Activated CD4-positive, alpha-beta T cell treated with anti-CD3 and anti-CD28 coated beads, Interleukin-2, amount 10 ng/mL, durations not matched to agents 7 days and 5 days (primary cell): ENCODE results near the gene ZNRF1. TPM values are rescaled to one million over a fixed set of nuclear protein-coding genes. Genes with fewer than 3 reads are reported as not detected.
"Not testable (repeated sequence)": the region's sequence is repeated elsewhere in the genome, so short reads cannot be mapped to it uniquely, and the experiment has no call there.

Experiments
- CTCF ChIA-PET: fragments of 350-600 bp; sonication (Branson Sonifier 250); formaldehyde crosslinking; loops from one replicate; lab custom pipeline; 2021; ENCODE audit warnings: antibody characterized with exemption; lab: Charles Lee
- POLR2A ChIA-PET: fragments of 350-600 bp; sonication (Branson Sonifier 250); formaldehyde crosslinking; loops from one replicate; lab custom pipeline; 2021; ENCODE audit warnings: antibody characterized with exemption; lab: Charles Lee
- DNase-seq: peaks from one replicate; pipeline ENCODE4 v3.0.0-alpha.2; 2020
- H3K27ac Mint-ChIP-seq: one replicate; pipeline ENCODE4 v1.8.0; 2021; ENCODE audit warnings: mild to moderate bottlenecking, moderate library complexity, mixed read lengths
- H3K27me3 Mint-ChIP-seq: one replicate; pipeline ENCODE4 v1.8.0; 2021; ENCODE audit warnings: mixed read lengths
- H3K36me3 Mint-ChIP-seq: one replicate; pipeline ENCODE4 v1.8.0; 2021; ENCODE audit warnings: low read depth, mixed read lengths
- H3K4me1 Mint-ChIP-seq: one replicate; pipeline ENCODE4 v1.8.0; 2021; ENCODE audit warnings: mixed read lengths
- H3K4me3 Mint-ChIP-seq: one replicate; pipeline ENCODE4 v1.8.0; 2021; ENCODE audit warnings: mild to moderate bottlenecking, moderate library complexity, mixed read lengths
- H3K9me3 Mint-ChIP-seq: one replicate; pipeline ENCODE4 v1.8.0; 2021; ENCODE audit warnings: mixed read lengths
- total RNA-seq, 2 experiments: library from RNA; stranded (reverse); gene quantifications; one replicate each; pipeline ENCODE4 v1.2.3, GENCODE V29; 2021

Gene ZNRF1
- total RNA-seq, 2 experiments from 2014 or later: 16.1 to 16.3 TPM

DNA sequence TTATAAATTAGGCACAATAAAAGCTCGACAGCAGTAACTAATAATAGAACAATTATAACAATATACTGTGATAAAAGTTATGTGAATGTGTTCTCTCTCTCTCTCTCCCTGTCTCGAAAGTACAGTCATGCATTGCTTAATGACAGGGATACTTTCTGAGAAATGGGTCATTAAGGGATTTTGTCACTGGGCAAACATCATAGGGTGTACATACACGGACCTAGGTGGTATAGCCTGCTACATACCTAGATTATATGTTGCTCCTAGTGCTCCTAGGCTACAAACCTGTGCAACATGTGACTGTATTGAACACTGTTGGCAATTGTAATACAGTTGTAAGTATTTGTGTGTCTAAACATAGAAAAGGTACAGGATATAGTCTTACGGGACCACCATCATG is 6.9 kb downstream of the ZNRF1 start:
- no peaks in the 10 kb centered on the region for H3K9me3 Mint-ChIP-seq
- no peak overlapping the region for H3K27ac Mint-ChIP-seq
- POLR2A ChIA-PET: no interaction called here
- DNase-seq: no peak
- peaks cover 22% of the 10 kb centered on the region for H3K4me1 Mint-ChIP-seq
- no peak overlapping the region for H3K4me3 Mint-ChIP-seq
- CTCF ChIA-PET: interaction anchor here (1.1 to 1.7 kb wide), 3 partner anchors 50 to 106 kb away, joined by 3 to 8 read pairs (median 5); no protein-coding TSS in a partner anchor
- H3K27me3 Mint-ChIP-seq: no peaks in the 10 kb centered on the region
- peaks cover 11% of the 10 kb centered on the region for H3K36me3 Mint-ChIP-seq

DNA sequence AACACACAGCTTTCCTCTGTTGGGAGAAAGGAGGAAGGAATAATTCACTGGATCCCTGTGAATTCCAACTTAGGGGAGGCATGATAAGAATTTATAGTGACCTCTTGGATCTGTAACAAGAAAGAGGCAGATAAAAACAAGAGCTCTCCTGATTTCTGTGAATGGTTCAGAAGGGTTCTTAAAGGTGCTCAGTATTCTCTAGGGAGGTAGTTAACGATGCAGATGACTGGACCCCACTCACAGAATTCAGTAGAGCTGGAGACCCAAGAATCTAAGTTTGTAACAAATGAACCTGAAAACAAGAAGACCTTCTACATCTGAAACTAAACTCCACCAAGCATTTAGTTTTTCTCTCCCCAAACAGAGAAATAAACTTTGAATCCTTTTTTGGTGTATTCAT is 8.6 kb downstream of the ZNRF1 start:
- H3K4me1 Mint-ChIP-seq: peaks cover 20% of the 10 kb centered on the region
- POLR2A ChIA-PET: no interaction called here
- no peaks in the 10 kb centered on the region for H3K27me3 Mint-ChIP-seq
- H3K4me3 Mint-ChIP-seq: no peak overlapping the region
- H3K27ac Mint-ChIP-seq: no peak overlapping the region
- CTCF ChIA-PET: interaction anchor here (0.8 to 5.9 kb wide), 5 partner anchors 9 to 103 kb away, joined by 4 to 44 read pairs (median 5); partner anchors contain the start of gene ZNRF1
- DNase-seq: no peak
- H3K36me3 Mint-ChIP-seq: peaks cover 11% of the 10 kb centered on the region
- no peaks in the 10 kb centered on the region for H3K9me3 Mint-ChIP-seq

DNA sequence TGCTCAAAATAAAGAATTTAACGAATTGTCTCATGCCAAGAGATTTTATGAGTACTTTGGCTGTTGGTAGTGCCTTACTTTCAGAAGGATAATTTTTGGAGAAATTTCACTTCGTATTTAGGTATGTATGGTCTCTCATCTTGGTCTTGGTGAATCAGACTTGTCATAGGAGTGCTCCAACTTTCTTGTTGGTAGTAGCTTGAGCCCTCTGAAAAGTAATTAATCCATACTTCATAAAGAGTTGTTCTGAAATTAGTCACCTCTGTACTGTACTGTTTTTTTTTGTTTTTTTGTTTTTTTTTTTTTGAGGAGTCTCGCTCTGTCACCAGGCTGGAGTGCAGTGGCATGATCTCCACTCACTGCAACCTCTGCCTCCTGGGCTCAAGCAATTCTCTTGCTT is 11.6 kb downstream of the ZNRF1 start:
- Mint-ChIP-seq H3K9me3 (no peaks in the 10 kb centered on the region), H3K4me3 (no peak overlapping the region), H3K36me3 (peaks cover 9% of the 10 kb centered on the region), H3K27me3 (no peaks in the 10 kb centered on the region), H3K27ac (no peak overlapping the region), H3K4me1 (peaks cover 29% of the 10 kb centered on the region)
- ChIA-PET CTCF (interaction anchor here (1.1 to 5.9 kb wide), 3 partner anchors 12 to 100 kb away, joined by 3 to 44 read pairs (median 17); partner anchors contain the start of gene ZNRF1), POLR2A (no interaction called here)
- DNase-seq: no peak

DNA sequence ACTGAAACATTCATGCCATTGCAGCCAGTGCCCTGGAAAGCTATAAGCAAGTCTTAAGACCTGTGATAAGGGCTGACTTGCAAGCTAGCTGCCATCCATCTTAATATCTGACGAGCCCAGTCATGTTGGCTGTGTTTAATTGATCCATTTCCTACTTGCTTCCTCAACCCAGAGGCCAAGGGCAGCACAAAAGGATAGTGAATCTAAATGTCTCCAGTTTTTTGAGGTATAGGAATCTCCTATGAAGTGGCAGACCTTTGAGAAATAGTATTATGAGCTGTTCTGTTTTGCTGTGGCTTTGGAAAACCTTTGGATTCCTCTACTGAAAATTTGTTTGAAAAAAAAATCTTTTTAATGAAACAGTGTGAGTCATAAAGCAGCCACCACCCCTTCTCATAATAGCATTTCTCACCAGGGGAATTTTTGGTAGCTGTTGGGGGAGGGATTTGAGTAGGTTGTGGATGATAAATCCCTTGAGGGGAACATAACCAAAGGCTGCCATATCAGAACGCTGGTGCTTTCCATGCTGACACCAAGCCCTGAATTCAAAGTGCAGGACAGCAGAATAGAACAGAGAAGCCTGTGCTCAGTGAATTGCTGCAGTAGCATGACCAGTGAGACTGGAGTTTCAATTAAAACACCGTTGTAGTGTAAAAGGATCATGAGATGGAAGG is 12.9 kb downstream of the ZNRF1 start:
- no peaks in the 10 kb centered on the region for H3K27me3 Mint-ChIP-seq
- DNase-seq: no peak
- ChIA-PET CTCF (interaction anchor here (0.8 to 5.9 kb wide), 8 partner anchors 9 to 99 kb away, joined by 3 to 44 read pairs (median 5); partner anchors contain the start of gene ZNRF1), POLR2A (no interaction called here)
- H3K36me3 Mint-ChIP-seq: peaks cover 10% of the 10 kb centered on the region
- no peak overlapping the region for H3K4me3 Mint-ChIP-seq
- peaks cover 29% of the 10 kb centered on the region for H3K4me1 Mint-ChIP-seq
- no peaks in the 10 kb centered on the region for H3K9me3 Mint-ChIP-seq
- H3K27ac Mint-ChIP-seq: peak overlapping the region; percentile 84

DNA sequence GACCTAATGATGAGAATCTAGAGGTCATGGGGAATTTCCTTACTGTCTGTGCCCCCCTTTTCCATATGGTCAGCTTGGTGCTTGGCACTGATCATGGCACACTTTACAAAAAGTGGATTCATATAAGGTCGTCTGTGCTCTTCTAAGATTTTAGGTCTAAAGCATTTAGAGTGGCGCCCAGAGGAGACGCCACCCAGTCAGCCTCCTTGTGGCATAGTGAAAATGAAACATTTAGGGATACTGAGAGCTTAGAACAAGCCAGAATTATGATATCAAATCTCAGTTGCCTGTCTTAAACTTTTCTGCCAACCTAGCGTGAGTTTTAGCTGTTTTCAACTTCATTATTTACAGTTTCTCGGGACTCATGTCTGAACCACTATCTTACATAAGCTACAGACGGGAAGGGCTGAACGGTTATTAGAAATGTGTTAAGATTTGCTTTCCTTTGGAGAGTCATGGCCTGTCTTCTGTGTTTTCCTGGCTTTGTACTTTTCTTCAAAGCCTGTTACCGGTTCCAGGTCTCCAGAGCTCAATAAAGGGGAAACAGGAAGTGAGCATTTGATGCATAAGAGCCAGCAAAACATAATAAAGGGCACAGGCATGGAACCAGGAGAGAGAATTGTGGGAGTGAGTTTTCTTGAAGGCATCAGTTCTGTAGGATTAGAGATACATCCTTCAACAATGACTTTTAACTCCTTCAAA is 13.7 kb downstream of the ZNRF1 start:
- ChIA-PET CTCF (interaction anchor here (0.6 to 5.9 kb wide), 9 partner anchors 10 to 98 kb away, joined by 3 to 44 read pairs (median 4); partner anchors contain the start of gene ZNRF1), POLR2A (no interaction called here)
- no peak for DNase-seq
- Mint-ChIP-seq H3K36me3 (peaks cover 10% of the 10 kb centered on the region), H3K27me3 (no peaks in the 10 kb centered on the region), H3K4me1 (peaks cover 30% of the 10 kb centered on the region), H3K27ac (peak overlapping the region; percentile 84), H3K4me3 (peak overlapping the region; percentile 11), H3K9me3 (no peaks in the 10 kb centered on the region)

DNA sequence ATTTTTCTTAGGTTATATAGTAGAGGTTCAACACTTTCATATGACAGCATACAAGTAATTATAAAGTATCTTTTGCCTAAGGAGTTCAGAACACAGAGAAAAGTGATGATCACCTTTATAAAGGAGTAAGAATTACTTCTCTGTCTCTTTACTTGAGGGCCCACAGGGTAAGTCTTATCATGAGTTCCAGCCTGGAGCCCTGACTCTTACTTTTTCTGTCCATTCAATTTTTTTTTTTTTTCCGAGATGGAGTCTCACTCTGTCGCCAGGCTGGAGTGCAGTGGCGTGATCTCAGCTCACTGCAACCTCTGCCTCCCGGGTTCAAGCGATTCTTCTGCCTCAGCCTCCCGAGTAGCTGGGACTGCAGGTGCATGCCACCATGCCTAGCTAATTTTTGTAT is 14.3 kb downstream of the ZNRF1 start:
- CTCF ChIA-PET: interaction anchor here (0.6 to 5.9 kb wide), 5 partner anchors 10 to 97 kb away, joined by 3 to 44 read pairs (median 4); partner anchors contain the start of gene ZNRF1
- H3K4me3 Mint-ChIP-seq, H3K9me3 Mint-ChIP-seq, DNase-seq, H3K27me3 Mint-ChIP-seq, H3K27ac Mint-ChIP-seq, POLR2A ChIA-PET: not testable (repeated sequence)
- Mint-ChIP-seq H3K36me3 (peaks cover 11% of the 10 kb centered on the region), H3K4me1 (peaks cover 32% of the 10 kb centered on the region)

DNA sequence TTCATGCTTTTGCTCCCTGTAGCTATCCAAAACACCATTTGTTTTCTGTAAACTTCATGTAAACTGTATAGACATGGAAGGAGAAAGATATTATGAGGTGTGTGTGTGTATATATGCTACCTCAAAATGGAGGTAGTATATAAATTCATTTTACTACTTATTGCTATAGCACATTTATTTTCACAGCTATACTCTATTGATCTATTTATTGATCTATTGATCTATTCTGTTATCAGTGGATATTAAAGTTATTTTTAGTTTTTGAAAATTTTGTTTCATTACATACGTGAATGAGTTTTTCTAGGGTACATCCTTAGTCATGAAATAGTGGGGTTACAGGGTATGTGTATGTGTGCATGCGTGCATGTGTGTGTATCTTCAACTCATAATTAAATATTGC is 15.5 kb downstream of the ZNRF1 start:
- DNase-seq: no peak
- Mint-ChIP-seq H3K4me1 (peaks cover 29% of the 10 kb centered on the region), H3K27me3 (no peaks in the 10 kb centered on the region), H3K9me3 (no peaks in the 10 kb centered on the region), H3K27ac (no peak overlapping the region), H3K4me3 (no peak overlapping the region), H3K36me3 (peaks cover 6% of the 10 kb centered on the region)
- ChIA-PET CTCF (no interaction called here), POLR2A (no interaction called here)

DNA sequence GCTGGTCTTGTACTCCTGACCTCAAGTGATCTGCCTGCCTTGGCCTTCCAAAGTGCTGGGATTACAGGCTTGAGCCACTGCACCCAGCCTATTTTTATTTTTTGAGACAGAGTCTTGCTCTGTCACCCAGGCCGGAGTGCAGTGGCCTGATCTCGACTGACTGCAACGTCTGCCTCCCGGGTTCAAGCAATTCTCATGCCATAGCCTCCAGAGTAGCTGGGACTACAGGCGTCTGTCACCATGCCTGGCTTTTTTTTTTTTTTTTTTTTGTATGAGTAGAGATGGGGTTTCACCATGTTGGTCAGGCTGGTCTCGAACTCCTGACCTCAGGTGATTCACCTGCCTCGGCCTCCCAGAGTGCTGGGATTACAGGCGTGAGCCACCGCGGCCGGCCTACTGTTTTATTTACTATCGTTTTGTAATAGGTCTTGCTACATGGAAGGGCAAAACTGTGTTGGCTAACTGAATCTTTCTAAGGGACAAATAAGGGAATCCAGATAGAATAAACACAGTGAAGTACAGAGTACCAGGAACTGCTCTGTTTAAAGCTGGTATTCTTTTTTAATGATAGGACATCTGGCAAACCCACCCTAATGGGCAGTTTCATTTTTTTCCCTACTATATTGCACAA is 17.7 kb downstream of the ZNRF1 start:
- Mint-ChIP-seq H3K4me1 (peaks cover 26% of the 10 kb centered on the region), H3K36me3 (peaks cover 17% of the 10 kb centered on the region), H3K9me3 (peaks cover 14% of the 10 kb centered on the region)
- H3K4me3 Mint-ChIP-seq, DNase-seq, H3K27me3 Mint-ChIP-seq, POLR2A ChIA-PET, H3K27ac Mint-ChIP-seq: not testable (repeated sequence)
- CTCF ChIA-PET: interaction anchor here (0.6 to 2.0 kb wide), 5 partner anchors 9 to 132 kb away, joined by 3 to 6 read pairs (median 4); partner anchors contain the start of gene ZNRF1

DNA sequence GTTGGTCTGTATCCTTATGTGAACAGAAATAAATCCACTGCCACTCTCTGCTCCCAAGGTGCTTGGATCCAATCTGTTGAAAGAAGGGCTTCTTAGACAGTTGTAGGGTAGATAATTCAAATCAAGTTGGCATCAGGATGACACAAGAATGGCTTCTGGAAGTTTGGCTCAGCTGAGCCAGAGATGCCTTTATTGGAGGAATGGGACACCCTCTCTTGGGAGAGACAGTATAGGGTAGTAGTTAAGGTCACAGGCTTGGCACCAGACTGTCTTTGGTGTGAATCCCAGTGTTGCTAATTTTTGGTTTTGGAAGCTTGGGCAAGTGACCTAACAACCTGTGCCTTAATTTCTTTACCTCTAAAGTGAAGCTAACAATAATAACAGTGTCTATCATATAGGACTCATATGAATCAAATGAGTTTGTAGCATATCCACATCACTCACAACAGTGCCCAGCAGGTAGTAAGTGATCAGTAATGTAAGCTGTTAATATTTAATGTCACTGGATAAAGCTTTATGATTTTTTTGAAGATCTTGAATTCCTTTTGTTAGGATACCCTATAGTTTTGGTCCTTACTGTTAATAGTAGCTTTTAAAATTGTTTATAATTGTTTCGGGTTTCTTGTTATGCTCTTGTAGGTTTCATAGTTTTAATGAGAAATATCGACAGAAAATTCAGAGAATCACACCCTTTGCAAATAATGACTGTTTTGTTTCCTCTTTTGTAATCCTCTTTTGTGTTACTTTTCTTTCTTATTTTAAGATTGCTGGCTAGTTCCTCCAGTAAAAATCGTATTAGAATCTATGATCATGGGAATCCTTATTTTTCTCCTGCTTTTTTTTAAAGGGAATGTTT is 19.1 kb downstream of the ZNRF1 start:
- ChIA-PET CTCF (interaction anchor here (0.9 to 2.0 kb wide), 4 partner anchors 11 to 94 kb away, joined by 3 to 6 read pairs (median 4); partner anchors contain the start of gene WDR59), POLR2A (no interaction called here)
- H3K4me3 Mint-ChIP-seq: no peak overlapping the region
- peaks cover 13% of the 10 kb centered on the region for H3K4me1 Mint-ChIP-seq
- no peaks in the 10 kb centered on the region for H3K27me3 Mint-ChIP-seq
- peaks cover 23% of the 10 kb centered on the region for H3K36me3 Mint-ChIP-seq
- no peak overlapping the region for H3K27ac Mint-ChIP-seq
- no peak for DNase-seq
- peaks cover 22% of the 10 kb centered on the region for H3K9me3 Mint-ChIP-seq

DNA sequence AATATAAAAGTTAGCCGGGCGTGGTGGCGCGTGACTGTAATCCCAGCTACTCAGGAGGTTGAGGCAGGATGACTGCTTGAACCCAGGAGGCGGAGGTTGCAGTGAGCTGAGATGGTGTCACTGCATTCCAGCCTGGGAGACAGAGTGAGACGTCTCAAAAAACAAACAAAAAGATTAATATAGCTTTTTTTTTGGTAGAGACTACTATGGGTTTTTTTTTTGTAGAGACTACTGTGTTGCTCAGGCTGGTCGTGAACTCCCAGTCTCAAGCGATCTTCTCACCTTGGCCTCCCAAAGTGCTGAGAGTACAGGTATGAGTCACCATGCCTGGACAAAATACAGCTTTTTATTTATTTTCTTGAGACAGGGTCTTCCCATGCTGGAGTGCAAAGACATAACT is 20.2 kb downstream of the ZNRF1 start:
- Mint-ChIP-seq H3K4me1 (peaks cover 11% of the 10 kb centered on the region), H3K27ac (no peak overlapping the region), H3K9me3 (peaks cover 23% of the 10 kb centered on the region), H3K4me3 (no peak overlapping the region), H3K27me3 (no peaks in the 10 kb centered on the region), H3K36me3 (peaks cover 27% of the 10 kb centered on the region)
- ChIA-PET POLR2A (no interaction called here), CTCF (interaction anchor here (0.6 to 1.9 kb wide), 4 partner anchors 10 to 318 kb away, joined by 3 to 4 read pairs (median 3); partner anchors contain the start of gene MLKL)
- DNase-seq: no peak

DNA sequence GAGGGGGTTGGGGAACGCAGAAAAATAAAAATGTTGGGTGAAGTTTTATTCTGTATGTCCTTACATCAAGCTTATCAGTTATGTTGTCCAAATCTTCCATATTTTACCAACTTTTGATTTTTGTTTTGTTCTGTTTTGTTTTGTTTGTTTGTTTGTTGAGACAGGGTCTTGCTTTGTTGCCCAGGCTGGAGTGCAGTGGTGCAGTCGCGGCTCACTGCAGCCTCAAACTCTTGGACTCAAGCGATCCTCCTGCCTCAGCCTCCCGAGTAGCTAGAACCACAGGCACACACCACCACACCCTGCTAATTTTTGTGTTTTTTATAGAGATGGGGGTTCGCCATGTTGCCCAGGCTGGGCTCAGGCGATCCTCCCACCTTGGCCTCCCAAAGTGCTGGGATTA is 20.8 kb downstream of the ZNRF1 start:
- Mint-ChIP-seq H3K9me3 (peaks cover 23% of the 10 kb centered on the region), H3K36me3 (peaks cover 25% of the 10 kb centered on the region), H3K27ac (no peak overlapping the region), H3K4me1 (peaks cover 13% of the 10 kb centered on the region), H3K4me3 (no peak overlapping the region), H3K27me3 (no peaks in the 10 kb centered on the region)
- POLR2A ChIA-PET: no interaction called here
- CTCF ChIA-PET: interaction anchor here (0.9 to 1.9 kb wide), 3 partner anchors 9 to 12 kb away, joined by 3 to 4 read pairs (median 3); no protein-coding TSS in a partner anchor
- no peak for DNase-seq

DNA sequence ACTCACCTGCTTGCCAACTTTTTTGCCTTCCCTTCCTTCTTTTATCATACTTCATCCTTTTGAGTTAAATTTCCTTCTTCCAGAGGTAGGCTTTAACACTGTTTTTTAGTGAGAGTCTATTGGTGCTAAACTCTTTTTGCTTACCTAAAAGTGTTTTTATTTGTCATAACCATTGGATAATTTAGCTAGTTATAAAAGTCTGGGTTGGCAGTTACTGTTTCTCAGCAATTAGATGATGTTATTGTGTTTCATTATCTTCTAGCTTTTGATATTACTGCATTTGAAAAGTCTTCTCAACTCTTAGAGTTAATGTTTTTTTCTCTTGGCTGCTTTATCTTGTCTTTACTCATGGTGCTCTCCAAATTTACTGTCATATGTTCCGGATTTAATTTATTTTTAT is 22.6 kb downstream of the ZNRF1 start:
- DNase-seq: no peak
- H3K36me3 Mint-ChIP-seq: peaks cover 23% of the 10 kb centered on the region
- peaks cover 23% of the 10 kb centered on the region for H3K9me3 Mint-ChIP-seq
- POLR2A ChIA-PET: no interaction called here
- CTCF ChIA-PET: no interaction called here
- no peaks in the 10 kb centered on the region for H3K27me3 Mint-ChIP-seq
- H3K4me3 Mint-ChIP-seq: no peak overlapping the region
- H3K4me1 Mint-ChIP-seq: peaks cover 20% of the 10 kb centered on the region
- H3K27ac Mint-ChIP-seq: no peak overlapping the region
